Sigmoid colon (tissue), 7 donors: ENCODE data around the gene CAMTA1. TPM values are rescaled to one million over a fixed set of nuclear protein-coding genes. Genes with fewer than 3 reads are reported as not detected.

Experiments
- DNase-seq: peaks from one replicate; pipeline ENCODE4 v3.0.0-alpha.2; 2019
- H3K27ac ChIP-seq, 4 donors: fragments of 200-600 bp; sonication (generic); one replicate each; pipeline ENCODE4 v1.5.1; 2016 to 2019; ENCODE audit warnings: mild to moderate bottlenecking in 1 of 4
- H3K27me3 ChIP-seq, 3 donors: fragments of 200-600 bp; sonication (generic); one replicate each; pipeline ENCODE4 v1.5.1; 2019; ENCODE audit warnings: mild to moderate bottlenecking in 1 of 3
- H3K36me3 ChIP-seq, 4 donors: fragments of 200-600 bp; sonication (generic); one replicate each; pipeline ENCODE4 v1.5.1; 2016 to 2019
- H3K4me1 ChIP-seq, 4 donors: fragments of 200-600 bp; sonication (generic); one replicate each; pipeline ENCODE4 v1.5.1; 2017 to 2019
- H3K4me3 ChIP-seq, 4 donors: fragments of 200-600 bp; sonication (generic); one replicate each; pipeline ENCODE4 v1.5.1; 2017 to 2019; ENCODE audit warnings: mild to moderate bottlenecking in 2 of 4, moderate library complexity in 1 of 4
- H3K9me3 ChIP-seq, 4 donors: fragments of 200-600 bp in 3 of 4; sonication (generic) in 3 of 4; one replicate each; pipeline versions ENCODE4 v1.5.1 to v1.6.1; 2013 to 2019
- EP300 ChIP-seq, 4 donors: sonication (generic); formaldehyde crosslinking; IDR thresholded peaks; one replicate each; pipeline ENCODE4 v1.6.1; 2017; ENCODE audit warnings: antibody characterized with exemption in 4 of 4
- POLR2A ChIP-seq, 2 donors: fragments of 450-650 bp; IDR thresholded peaks; one replicate each; pipeline ENCODE4 v1.6.1; 2016; ENCODE audit warnings: antibody characterized with exemption in 2 of 2, mild to moderate bottlenecking in 2 of 2, moderate library complexity in 2 of 2
- POLR2AphosphoS5 ChIP-seq, 4 donors: sonication (generic); formaldehyde crosslinking; IDR thresholded peaks; one replicate each; pipeline ENCODE4 v1.6.1; 2017; ENCODE audit warnings: antibody characterized with exemption in 4 of 4
- WGBS, 2 donors: extraction: QIAGEN DNeasy Blood & Tissue Kit; methylation state at CpG; one replicate each; pipeline ENCODE4 v1.1.7; 2013; 5-methylcytosine and 5-hydroxymethylcytosine counted together
- intact Hi-C: fragments of 100-400 bp; cut with DNase I; formaldehyde crosslinking; loops from one replicate; pipeline ENCODE4 v1.15.1; 2023
- polyA plus RNA-seq, 3 donors: library from polyadenylated mRNA; stranded (reverse); fragments of 200-250 nt; gene quantifications; one replicate each; pipeline ENCODE4 v1.2.3, GENCODE V29; 2013
- total RNA-seq, 4 donors: library from RNA; depleted of rRNA; stranded (reverse); fragments of >200 nt; gene quantifications; one replicate each; pipeline ENCODE4 v1.1.0, GENCODE V29; 2016
- TF ChIP-seq, protein P1 (sequence below), 4 experiments: fragments of 450-650 bp in 3 of 4; fragments of 200-600 bp in 1 of 4; IDR thresholded peaks; one replicate each; pipeline ENCODE4 v1.5.1; 2016 to 2019; ENCODE audit warnings: antibody characterized with exemption in 4 of 4, mild to moderate bottlenecking in 3 of 4, moderate library complexity in 2 of 4
- donor health status: healthy with polysubstance abuse.
- donor health status: Bipolar disorder and iron deficiency.
- donor health status: healthy.

Gene CAMTA1
- total and polyA plus RNA-seq, 7 donors: 97.9 to 196 (median 177) TPM

DNA sequence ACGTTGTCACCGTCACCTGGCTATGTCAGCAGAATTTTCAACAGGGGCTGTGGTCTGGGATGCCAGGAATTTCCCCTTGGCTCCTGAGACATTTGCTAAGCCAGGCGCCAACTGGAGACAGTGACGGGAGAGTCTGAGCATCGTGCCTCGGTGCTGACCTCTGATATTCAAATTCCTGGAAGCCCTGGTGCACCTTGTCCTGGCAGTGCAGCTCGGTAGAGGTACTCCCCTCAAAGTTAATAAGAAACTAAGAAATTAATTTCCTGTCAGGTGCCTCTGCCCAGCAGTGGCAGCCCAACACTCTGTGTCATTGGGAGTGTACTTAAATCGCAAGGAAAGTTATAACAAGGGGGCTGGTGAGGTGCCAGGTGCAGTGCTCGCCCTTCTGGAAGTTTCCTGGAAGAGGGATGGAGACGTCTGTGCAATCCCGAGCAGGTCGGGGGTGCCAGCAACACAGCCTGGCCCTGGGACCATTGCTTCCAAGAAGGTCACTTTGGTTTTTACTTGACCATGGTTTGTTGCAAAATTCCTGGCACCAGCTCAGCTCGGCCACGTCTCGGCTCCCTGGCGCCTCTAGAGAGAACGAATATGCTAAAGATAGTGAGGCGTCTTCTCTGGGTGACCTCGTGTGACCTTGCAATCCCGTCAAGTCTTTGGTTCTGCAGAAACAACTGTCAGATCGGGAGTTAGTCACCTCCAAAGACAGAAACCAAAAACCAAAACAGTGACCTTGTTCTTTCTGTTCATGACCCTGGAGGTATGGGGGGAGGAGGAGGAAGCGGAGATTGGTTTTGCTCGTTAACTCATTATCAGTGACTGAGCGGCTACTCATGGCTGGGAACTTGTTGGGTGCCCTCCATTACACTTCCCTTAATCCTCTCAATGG is 836.3 kb downstream of the CAMTA1 start:
- Histone ChIP-seq H3K36me3 (no peaks in the 10 kb centered on the region), H3K9me3 (no peaks in the 10 kb centered on the region), H3K4me3 (no peak overlapping the region), H3K27me3 (peaks cover 0 to 12% (median 0%) of the 10 kb centered on the region in 3 donors), H3K4me1 (no peaks in the 10 kb centered on the region), H3K27ac (no peak overlapping the region)
- DNase-seq: peak; percentile 59
- 42 to 55% methylated on average over 24 of the region's 24 CpGs for WGBS, 2 donors
- intact Hi-C loops: no loop called here
- no peak for TF ChIP-seq EP300 (IDR thresholded peaks at IDR 0.05)
- TF ChIP-seq POLR2A (IDR thresholded peaks at IDR 0.05): no peak
- no peak for TF ChIP-seq POLR2AphosphoS5 (IDR thresholded peaks at IDR 0.05)
- TF ChIP-seq, protein P1, sequence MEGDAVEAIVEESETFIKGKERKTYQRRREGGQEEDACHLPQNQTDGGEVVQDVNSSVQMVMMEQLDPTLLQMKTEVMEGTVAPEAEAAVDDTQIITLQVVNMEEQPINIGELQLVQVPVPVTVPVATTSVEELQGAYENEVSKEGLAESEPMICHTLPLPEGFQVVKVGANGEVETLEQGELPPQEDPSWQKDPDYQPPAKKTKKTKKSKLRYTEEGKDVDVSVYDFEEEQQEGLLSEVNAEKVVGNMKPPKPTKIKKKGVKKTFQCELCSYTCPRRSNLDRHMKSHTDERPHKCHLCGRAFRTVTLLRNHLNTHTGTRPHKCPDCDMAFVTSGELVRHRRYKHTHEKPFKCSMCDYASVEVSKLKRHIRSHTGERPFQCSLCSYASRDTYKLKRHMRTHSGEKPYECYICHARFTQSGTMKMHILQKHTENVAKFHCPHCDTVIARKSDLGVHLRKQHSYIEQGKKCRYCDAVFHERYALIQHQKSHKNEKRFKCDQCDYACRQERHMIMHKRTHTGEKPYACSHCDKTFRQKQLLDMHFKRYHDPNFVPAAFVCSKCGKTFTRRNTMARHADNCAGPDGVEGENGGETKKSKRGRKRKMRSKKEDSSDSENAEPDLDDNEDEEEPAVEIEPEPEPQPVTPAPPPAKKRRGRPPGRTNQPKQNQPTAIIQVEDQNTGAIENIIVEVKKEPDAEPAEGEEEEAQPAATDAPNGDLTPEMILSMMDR (IDR thresholded peaks at IDR 0.05): no peak

DNA sequence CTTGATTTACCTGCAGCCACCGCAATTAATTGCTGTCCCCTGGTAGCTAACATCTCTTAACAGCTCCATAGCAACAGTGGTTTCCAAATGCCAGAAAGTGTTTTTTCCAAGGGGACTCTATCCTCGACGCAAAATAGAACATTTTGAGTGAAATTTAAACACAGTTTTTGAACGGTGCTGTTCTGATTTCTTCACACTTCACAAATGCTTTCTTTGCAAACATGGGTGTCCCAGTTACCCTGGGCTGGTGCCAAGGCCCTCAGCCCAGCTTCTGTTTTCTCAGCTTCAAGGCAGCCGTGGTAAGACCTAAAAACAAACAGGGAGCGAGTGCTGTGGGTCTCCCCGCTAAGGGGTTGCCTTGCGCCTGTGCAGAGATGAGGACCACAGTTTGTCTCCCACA is 838.6 kb downstream of the CAMTA1 start:
- intact Hi-C loops: no loop called here
- WGBS, 2 donors: 77 to 88% methylated on average over 8 of the region's 8 CpGs
- Histone ChIP-seq H3K27ac (no peak overlapping the region), H3K4me3 (no peak overlapping the region), H3K9me3 (no peaks in the 10 kb centered on the region), H3K27me3 (peaks cover 0 to 12% (median 0%) of the 10 kb centered on the region in 3 donors), H3K4me1 (no peaks in the 10 kb centered on the region), H3K36me3 (no peaks in the 10 kb centered on the region)
- TF ChIP-seq EP300 (IDR thresholded peaks at IDR 0.05) (no peak), POLR2AphosphoS5 (IDR thresholded peaks at IDR 0.05) (no peak), POLR2A (IDR thresholded peaks at IDR 0.05) (no peak)
- TF ChIP-seq, protein P1 (IDR thresholded peaks at IDR 0.05): no peak
- no peak for DNase-seq

DNA sequence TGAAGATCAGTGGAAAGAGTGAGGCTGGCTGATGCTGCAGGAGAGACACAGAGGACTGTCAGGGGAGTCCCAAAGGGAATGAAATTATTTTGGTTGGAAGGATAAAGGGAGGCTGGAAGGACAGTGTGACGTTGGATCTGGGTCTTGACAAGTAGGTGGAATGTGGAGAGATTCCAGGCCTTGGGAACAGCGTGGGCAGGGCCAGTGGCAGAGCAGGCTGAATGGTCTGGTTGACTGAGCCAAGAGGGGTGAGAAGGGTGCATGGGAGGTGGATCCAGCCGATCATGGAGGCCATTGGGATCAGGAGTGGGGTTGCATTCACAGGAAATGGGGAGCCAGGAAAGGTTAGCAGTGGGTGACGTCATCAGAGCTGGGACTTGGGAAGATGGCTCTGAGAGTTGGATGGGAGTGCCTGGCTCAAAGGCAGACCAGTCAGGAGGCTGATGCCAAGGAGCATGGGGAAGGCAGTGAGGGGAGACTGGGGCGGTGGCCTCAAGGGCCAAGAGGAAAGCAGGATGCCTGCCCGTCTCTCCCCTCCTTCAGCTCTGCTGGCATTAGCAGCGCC is 839.6 kb downstream of the CAMTA1 start:
- H3K27ac ChIP-seq: no peak overlapping the region
- H3K36me3 ChIP-seq: no peaks in the 10 kb centered on the region
- 78 to 79% methylated on average over 7 of the region's 7 CpGs for WGBS, 2 donors
- H3K4me3 ChIP-seq: no peak overlapping the region
- no peak for DNase-seq
- intact Hi-C loops: no loop called here
- no peaks in the 10 kb centered on the region for H3K9me3 ChIP-seq
- TF ChIP-seq EP300 (IDR thresholded peaks at IDR 0.05) (no peak), POLR2AphosphoS5 (IDR thresholded peaks at IDR 0.05) (no peak)
- H3K4me1 ChIP-seq: no peaks in the 10 kb centered on the region
- peaks cover 0 to 12% (median 0%) of the 10 kb centered on the region in 3 donors for H3K27me3 ChIP-seq

DNA sequence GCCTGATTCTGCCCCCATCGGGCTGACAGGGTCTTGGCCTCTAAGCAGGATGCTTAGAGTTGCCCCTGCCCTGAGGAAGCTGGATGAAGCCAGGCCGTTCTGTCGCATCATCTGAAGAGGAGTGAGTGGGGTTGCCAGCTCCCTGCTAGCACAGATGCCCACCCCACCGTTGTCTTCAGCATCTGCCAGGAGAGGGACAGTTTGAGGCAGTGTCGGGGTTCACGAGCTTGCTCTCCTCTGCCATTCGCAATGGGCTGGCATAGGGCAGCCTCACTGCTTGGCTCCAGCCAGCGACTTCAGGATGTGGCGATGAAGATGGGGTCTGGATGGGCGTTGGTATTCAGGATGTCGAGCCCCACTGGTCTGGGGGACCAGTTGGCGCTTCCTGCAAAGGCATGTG is 840.1 kb downstream of the CAMTA1 start:
- H3K36me3 ChIP-seq: no peaks in the 10 kb centered on the region
- peaks cover 0 to 12% (median 0%) of the 10 kb centered on the region in 3 donors for H3K27me3 ChIP-seq
- WGBS, 2 donors: 82 to 89% methylated on average over 12 of the region's 12 CpGs
- no peak overlapping the region for H3K27ac ChIP-seq
- no peaks in the 10 kb centered on the region for H3K4me1 ChIP-seq
- intact Hi-C loops: no loop called here
- H3K9me3 ChIP-seq: no peaks in the 10 kb centered on the region
- TF ChIP-seq POLR2AphosphoS5 (IDR thresholded peaks at IDR 0.05) (no peak), POLR2A (IDR thresholded peaks at IDR 0.05) (no peak), EP300 (IDR thresholded peaks at IDR 0.05) (no peak)
- TF ChIP-seq, protein P1 (IDR thresholded peaks at IDR 0.05): no peak
- H3K4me3 ChIP-seq: no peak overlapping the region
- no peak for DNase-seq

DNA sequence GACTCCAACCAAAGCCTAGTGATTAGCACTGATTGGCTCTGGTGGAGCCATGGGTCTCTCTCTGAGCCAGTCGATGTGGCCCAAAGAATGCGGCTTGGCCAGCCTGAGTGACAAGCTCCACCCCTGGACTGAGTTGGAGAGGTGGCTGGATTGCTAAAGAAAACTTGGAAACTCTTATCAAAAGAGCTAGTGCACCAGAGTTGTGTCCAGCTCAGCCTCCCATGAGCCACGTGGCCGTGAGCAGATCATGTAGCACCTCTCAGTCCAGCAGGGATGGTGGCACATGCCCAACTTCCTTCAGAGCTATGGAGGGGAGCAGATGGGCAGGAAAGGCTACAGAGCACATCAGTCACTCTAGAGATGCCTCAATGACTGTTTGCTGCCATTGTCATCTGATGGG is 843.0 kb downstream of the CAMTA1 start:
- intact Hi-C loops: no loop called here
- Histone ChIP-seq H3K4me3 (no peak overlapping the region), H3K36me3 (no peaks in the 10 kb centered on the region), H3K27me3 (no peaks in the 10 kb centered on the region), H3K27ac (no peak overlapping the region), H3K9me3 (no peaks in the 10 kb centered on the region), H3K4me1 (no peaks in the 10 kb centered on the region)
- WGBS, 2 donors: 61 to 73% methylated on average over 4 of the region's 4 CpGs
- TF ChIP-seq, protein P1 (IDR thresholded peaks at IDR 0.05): no peak
- TF ChIP-seq POLR2AphosphoS5 (IDR thresholded peaks at IDR 0.05): no peak
- TF ChIP-seq EP300 (IDR thresholded peaks at IDR 0.05): no peak
- TF ChIP-seq POLR2A (IDR thresholded peaks at IDR 0.05): no peak
- DNase-seq: no peak
